GM21786 (cell line): ENCODE data around the gene CENPQ.
"Not testable (repeated sequence)": the region's sequence is repeated elsewhere in the genome, so short reads cannot be mapped to it uniquely, and the experiment has no call there.

Source experiments
- ATAC-seq: cut with Tn5 transposase; IDR thresholded peaks from one replicate; pipeline ENCODE4 v1.9.1; 2021; ENCODE audit not compliant: unreplicated experiment

The CENPQ gene, protein sequence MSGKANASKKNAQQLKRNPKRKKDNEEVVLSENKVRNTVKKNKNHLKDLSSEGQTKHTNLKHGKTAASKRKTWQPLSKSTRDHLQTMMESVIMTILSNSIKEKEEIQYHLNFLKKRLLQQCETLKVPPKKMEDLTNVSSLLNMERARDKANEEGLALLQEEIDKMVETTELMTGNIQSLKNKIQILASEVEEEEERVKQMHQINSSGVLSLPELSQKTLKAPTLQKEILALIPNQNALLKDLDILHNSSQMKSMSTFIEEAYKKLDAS

GRCh38 chr6:49462927-49463611 lies at the start of gene CENPQ, which contains the start of gene MMUT:
Gene CENPQ, plus strand, starts transcription at chr6:49463370. Its CDS starts 6,807 bp downstream, at chr6:49470177.
Gene MMUT, minus strand, starts transcription at chr6:49463253. Its CDS starts 3,787 bp downstream, at chr6:49459466.
- peak; percentile 98 for ATAC-seq

- ATAC-seq, result no peak
Measured at GRCh38 chr6:49415358-49415757, 47.8 kb upstream of the CENPQ start.

DNA sequence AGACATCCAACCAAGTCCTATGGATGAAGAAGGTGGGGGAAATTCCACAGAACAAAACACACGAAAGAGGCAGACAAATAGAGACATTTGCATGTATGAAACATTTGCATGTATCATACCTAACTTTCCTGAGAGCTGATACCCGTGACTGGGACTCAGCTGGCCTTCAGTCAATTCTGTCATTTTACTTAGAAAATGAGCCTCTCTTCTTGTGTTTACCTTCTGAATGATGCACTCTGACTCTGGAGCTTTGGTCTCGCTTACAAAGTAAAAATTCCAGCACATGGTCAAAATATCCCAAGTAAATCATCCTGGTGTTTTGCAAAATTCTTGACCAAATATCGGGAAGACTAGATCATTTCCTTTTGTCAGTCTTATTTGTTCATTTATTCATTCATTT lies 47.0 kb upstream of the CENPQ start:
- no peak for ATAC-seq

DNA sequence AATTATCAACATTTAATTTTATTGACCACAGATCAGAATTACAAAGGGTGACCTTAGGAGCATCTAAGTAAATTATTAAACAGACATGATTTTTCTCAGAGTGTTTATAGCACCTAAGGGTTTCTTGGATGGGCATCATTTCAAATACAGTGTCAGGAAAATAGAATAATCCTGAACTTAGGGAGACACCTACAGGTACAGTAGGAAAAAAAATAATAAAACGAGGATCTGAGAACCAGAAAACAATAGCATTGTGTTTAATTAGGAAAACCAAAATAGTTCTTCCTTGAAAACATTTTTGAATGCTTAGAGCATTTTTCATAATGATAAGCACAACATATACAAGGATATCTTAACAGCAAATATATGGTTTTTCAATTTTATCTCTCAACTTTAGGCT lies 39.4 kb upstream of the CENPQ start:
- ATAC-seq, result no peak

DNA sequence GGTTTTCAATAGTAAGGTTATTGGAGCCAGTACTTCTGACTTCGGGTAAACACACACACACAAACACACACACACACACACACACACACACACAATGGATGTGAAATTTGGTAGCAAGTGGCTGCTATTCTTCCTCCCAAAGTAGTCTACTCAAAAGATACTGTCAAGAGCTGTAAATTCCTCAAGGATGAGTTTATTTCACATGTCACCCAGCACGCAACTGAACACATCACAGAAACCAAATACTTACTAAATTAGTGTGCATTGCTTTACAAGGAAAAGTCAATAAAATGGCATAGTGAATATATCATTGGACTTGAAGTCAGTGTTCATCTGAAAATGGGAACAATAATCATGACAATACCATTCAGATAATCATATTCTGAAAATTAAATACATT lies 33.0 kb upstream of the CENPQ start:
- ATAC-seq, result no peak

- no peak for ATAC-seq
Measured at GRCh38 chr6:49430866-49431265, 32.3 kb upstream of the CENPQ start.

GRCh38 chr6:49453221-49453620 lies 9.9 kb upstream of the CENPQ start:
- no peak for ATAC-seq

DNA sequence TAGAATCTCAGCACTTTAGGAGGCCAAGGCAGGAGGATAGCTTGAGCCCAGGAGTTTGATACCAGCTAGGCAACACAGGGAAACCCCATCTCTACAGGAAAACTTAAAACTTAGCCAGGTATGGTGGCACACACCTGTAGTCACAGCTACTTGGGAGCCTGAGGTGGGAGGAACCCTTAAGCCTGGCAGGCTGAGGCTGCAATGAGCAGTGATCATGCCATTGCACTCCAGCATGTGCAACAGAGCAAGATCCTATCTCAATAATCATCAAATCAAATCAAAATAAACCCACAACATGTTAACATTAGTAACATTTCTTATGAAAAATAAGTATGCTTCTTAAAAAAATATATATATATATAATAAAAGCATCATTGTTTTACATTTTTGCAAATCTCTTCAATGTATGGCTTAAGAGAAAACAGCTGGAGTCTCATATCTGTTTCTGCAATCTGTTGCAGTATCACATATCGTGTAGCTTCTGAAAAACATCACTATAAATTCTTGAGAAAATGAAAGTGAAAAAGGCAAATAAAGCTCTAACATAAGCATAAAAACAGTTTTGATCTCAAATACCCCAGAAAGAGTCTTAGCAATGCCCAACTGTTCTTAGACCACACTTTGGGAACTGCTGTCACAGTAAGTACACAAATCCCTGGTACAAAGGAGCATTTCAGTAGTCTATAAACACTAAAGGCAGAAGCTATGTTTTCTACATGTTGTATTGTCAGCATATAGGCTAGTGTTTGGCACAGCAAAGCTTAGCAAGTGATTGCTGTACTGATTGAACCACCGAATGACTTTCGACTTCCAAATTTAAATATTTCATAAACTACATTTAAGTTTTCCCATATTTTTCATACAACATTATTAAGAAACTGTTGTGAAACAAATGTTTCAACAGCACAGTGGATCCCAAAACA lies 8.1 kb upstream of the CENPQ start:
- peak; percentile 66 for ATAC-seq

DNA sequence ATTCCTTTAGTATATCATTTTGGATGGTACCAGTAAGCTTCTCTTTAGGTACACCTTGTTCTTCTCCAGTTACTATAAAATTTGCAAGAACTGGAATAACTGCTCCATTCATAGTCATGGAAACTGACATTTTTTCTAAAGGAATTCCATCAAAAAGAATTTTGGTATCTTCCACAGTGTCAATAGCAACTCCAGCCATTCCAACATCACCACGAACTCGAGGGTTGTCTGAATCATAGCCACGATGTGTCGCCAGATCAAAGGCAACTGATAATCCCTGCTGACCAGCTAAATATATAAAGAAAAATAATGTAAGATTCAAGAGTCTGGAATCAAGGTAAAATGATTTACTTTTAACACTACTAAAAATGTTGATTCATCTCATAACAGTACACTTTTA lies 5.4 kb upstream of the CENPQ start:
- ATAC-seq, result no peak

DNA sequence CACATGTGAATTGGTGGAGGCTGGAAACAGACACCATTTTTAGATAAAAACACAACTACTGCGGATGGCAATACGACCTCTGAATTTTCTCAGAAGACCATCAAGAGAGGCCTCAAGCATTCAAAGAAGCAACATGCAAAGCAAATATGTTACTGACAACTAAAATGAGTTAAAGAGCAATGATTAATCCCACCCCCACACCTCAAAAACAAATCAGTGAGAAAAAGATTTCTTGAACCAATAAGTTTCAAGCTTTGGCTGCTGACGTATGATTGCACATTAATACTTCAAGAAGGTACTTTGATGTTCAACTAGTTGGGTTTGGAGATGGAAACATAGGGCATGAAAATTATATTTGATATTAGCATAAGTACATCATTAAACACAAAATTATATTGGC lies 1.1 kb upstream of the CENPQ start:
- no peak for ATAC-seq

- ATAC-seq, result peak; percentile 3
Measured at GRCh38 chr6:49462599-49462926, 607 bp upstream of the CENPQ start.

- peak; percentile 1 for ATAC-seq
Measured at GRCh38 chr6:49463612-49463967, 420 bp downstream of the CENPQ start.

- no peak for ATAC-seq
Measured at GRCh38 chr6:49464691-49465090, 1.5 kb downstream of the CENPQ start.

- ATAC-seq, result no peak
Measured at GRCh38 chr6:49468042-49468441, 4.9 kb downstream of the CENPQ start.

DNA sequence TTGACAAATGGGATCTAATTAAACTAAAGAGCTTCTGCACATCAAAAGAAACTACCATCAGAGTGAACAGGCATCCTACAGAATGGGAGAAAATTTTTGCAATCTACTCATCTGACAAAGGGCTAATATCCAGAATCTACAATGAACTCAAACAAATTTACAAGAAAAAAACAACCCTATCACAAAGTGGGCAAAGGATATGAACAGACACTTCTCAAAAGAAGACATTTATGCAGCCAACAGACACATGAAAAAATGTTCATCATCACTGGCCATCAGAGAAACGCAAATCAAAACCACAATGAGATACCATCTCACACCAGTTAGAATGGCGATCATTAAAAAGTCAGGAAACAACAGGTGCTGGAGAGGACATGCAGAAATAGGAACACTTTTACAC lies 13.4 kb downstream of the CENPQ start:
- not testable (repeated sequence) for ATAC-seq

GRCh38 chr6:49479308-49479970 lies 16.3 kb downstream of the CENPQ start:
- ATAC-seq, result no peak

DNA sequence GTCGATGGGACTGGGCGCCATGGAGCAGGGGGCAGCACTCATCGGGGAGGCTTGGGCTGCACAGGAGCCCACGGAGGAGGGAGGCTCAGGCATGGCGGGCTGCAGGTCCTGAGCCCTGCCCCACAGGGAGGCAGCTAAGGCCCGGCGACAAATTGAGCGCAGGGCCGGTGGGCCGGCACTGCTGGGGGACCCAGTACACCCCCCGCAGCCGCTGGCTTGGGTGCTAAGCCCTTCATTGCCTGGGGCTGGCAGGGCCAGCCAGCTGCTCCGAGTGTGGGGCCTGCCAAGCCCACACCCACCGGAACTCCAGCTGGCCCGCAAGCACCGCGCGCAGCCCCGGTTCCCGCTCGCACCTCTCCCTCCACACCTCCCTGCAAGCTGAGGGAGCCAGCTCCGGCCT lies 18.7 kb downstream of the CENPQ start:
- ATAC-seq, result not testable (repeated sequence)

GRCh38 chr6:49483380-49483779 lies 20.2 kb downstream of the CENPQ start:
- not testable (repeated sequence) for ATAC-seq

- ATAC-seq, result no peak
Measured at GRCh38 chr6:49490633-49491032, 27.5 kb downstream of the CENPQ start.

DNA sequence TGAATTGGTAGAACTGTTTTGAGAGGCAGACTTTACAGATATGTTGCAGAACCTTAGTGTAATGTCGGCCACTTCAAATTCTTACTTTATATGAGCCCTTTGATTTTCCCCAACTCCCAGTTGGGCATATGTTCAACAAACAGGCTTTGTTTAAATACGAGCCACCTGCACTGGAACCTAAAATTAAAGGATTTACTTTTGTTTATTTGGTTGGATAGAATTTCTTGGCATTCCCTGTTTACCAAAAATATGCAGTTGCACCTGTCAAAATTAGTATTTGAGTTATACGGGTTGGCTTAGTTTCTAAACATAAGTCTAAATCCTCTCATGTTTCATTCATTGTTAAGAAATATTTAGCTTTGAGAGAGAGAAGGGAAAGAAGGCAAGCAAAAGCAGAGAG lies 34.1 kb downstream of the CENPQ start:
- no peak for ATAC-seq

- no peak for ATAC-seq
Measured at GRCh38 chr6:49499126-49499525, 36.0 kb downstream of the CENPQ start.
